OCI-M2 (cell line): ENCODE measurements around the gene LUC7L3.
"Not testable (repeated sequence)": the region's sequence is repeated elsewhere in the genome, so short reads cannot be mapped to it uniquely, and the experiment has no call there.

Source experiments
- DNase-seq: peaks from one replicate; lab custom pipeline; 2025; ENCODE audit not compliant: unreplicated experiment; lab: John Stamatoyannopoulos, UW

LUC7L3 gene

GRCh38 chr17:50719144-50719923 is at the start of gene LUC7L3:
LUC7L3 (plus strand) TSS chr17:50719603; CDS start chr17:50719733, 130 bp downstream.
- peak; percentile 41 for DNase-seq

DNA sequence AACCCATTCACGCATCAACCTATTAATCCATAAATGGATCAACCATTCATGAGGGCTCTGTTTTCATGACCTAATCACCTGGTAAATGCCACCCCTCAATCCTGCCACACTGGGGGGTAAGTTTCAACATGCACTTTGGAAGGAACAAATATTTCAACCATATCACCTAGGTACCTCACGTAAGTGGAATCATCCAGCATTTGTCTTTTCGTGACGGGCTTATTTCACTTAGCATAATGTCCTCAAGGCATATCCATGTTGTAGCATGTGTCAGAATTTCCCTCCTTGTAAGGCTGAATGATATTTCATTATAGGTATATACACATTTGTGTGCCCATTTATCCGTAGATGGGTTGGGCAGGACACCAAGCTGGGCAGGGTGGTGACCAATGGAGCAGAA is 47.3 kb upstream of the LUC7L3 start:
- no peak for DNase-seq

DNA sequence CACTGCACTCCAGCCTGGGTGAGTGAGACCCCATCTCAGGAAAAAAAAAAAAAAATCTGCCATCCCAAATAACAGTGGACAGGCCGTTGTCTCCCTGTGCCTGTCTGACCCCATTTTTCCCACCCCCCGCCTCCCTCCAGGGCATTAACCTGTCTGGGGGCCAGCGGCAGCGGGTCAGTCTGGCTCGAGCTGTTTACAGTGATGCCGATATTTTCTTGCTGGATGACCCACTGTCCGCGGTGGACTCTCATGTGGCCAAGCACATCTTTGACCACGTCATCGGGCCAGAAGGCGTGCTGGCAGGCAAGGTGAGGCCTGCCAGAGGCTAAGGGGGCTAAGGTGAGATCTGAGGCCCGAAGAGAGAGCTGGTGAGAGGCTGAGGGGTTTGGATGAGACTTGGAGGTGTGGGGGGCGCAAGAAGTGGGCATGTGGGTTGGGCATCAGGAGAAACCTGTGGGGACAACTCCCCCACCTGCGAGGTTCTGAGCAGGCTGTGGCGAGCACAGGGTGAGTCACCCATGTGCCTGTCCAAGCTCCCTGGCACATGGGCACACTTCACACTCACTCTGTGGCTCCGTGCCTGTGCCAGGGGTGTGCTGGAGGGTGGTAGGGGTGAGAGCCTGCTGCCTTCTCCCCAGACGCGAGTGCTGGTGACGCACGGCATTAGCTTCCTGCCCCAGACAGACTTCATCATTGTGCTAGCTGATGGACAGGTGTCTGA is 46.4 kb upstream of the LUC7L3 start:
- no peak for DNase-seq

GRCh38 chr17:50675190-50675589 is 44.2 kb upstream of the LUC7L3 start:
- no peak for DNase-seq

- DNase-seq: no peak
These were observed 43.8 kb upstream of the LUC7L3 start for GRCh38 chr17:50675627-50676026.

DNA sequence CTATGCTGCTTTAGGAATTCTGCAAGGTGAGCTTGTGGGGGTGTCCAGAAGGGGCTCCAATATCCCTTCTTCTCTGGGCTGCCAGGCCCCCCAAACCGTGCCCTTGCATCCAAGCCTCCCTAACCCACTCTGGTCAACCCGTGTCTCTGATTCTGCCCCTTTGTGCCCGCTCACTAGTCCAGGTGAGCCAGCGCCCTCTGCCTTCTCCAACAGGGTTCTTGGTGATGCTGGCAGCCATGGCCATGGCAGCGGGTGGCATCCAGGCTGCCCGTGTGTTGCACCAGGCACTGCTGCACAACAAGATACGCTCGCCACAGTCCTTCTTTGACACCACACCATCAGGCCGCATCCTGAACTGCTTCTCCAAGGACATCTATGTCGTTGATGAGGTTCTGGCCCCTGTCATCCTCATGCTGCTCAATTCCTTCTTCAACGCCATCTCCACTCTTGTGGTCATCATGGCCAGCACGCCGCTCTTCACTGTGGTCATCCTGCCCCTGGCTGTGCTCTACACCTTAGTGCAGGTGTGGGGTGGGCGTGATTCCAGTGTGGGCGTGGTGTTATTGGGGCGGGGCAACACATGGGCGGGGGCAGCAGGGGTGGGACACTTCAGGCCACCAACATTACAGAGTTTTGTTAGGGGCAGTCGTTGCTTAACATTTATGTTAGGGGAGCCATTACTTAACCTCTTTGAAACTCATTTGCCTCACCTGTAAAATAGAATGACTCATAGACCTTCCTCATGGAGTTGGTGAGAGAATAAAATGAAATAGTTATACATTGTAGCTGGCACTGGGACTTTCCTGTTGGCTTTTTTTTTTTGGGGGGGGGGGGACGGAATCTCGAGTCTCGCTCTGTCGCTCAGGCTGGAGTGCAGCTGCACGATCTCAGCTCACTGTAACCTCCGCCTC is 43.1 kb upstream of the LUC7L3 start:
- no peak for DNase-seq

GRCh38 chr17:50677851-50678375 is 41.5 kb upstream of the LUC7L3 start:
- no peak for DNase-seq

- DNase-seq: no peak
These were observed 40.3 kb upstream of the LUC7L3 start for GRCh38 chr17:50679008-50679544.

DNA sequence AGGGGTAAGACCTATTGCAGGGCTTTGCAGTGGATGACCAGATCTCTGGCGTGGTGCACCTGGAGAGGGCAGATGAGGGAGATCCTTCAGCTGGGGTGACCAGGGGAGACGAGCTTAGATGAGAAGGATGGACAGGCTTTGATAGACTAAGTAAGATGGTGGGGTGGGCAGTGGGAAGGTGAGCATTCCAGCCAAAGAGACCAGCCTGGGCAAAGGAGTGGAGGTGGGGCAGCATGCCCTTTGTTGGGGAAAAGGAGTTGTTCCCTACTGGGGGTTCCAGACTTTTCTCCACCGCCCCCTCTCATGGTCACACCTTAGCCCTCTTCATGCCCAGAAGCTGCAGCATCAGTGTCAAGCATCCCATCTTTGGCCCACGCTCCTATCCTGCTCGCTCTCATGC is 39.3 kb upstream of the LUC7L3 start:
- DNase-seq: no peak

DNA sequence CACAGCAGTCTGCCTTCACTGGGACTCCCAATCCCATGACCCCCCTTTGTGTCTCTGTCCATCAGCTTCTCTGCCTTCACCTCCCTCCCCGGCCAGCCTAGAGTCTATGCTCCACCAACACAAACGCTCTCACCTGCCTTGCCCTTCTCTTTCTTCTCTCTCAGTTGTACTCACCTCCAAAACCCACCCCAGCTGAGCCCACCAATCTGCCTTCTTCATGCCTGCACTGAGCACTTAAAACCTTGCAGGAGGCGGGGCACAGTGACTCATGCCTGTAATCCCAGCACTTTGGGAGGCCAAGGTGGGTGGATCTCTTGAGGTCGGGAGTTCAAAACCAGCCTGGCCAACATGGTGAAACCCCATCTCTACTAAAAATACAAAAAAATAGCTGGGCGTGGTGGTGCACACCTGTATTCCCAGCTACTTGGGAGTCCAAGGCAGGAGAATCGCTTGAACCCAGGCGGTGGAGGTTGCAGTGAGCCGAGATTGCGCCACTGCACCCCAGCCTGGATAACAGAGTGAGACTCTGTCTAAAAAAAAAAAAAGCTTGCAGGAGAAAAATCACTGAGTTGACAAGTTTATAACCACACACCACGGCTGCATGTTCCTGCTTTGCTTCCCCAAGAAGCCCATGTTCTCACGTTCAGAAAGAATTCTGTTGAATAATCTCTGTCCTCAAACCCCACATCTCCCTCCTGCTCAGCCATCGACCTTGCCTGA is 38.7 kb upstream of the LUC7L3 start:
- DNase-seq: not testable (repeated sequence)

DNA sequence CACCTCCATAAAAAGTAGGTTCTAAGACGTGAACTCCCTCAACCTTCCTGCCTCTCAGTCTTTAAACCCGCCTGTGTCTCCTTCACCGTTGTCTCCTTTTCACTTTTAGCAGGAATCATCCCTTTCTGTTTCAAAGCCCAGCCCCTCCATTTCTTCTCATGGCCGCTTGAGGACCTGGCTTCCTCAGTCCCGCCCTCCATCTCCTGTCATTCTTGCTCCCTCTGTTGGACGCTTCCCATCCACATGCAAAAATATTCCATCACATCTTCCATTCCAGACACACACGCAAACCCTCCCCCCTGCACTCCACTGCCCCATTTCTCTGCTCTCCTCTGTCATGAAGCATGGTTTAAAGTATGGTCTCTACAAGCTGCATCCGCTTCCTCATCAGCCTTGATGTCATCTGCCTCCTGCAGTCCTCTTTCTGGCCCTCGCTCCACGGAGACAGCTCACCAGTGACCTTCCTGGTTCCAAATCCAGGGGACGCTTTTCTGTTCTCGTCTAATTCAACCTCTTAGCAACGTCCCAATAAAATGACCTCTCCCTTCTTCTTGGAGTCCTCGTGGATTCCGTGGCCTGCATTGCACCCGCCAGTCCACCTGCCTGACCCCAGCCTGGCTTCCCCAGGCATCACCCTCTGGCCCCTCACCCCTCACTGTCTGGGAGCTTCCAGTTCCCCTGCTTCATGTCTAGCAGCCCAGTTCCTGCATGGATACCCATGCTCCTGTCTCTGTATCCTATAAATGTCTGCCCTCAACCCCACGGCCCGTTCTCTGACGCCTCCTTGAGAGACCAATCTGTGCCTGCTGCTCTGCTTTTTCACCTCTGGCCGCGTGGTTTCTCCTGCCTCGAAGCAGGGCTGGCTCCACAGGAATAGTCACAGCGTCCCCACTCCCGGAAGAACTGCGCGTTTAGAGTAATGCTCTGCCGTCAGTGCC is 37.9 kb upstream of the LUC7L3 start:
- DNase-seq: no peak

DNA sequence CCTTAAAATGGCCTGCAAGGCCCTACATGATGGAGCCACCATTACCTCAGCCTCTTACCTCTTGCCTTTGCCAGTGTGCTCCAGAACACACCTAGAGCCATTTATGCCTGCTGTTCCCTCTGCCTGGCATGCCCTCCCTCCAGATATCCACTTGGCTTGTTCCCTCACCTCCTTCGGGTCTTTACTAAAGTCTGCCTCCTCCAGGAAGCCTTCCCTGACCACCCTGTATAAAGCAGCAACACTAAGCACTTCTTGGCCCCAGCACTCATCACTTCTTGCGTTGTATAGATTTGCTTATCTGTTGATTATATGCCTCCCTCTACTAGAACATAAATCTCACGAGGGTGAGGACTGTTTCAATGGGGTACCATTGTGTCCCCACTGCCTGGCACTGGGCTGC is 37.0 kb upstream of the LUC7L3 start:
- no peak for DNase-seq

- no peak for DNase-seq
These were observed 36.5 kb upstream of the LUC7L3 start for GRCh38 chr17:50682938-50683337.

DNA sequence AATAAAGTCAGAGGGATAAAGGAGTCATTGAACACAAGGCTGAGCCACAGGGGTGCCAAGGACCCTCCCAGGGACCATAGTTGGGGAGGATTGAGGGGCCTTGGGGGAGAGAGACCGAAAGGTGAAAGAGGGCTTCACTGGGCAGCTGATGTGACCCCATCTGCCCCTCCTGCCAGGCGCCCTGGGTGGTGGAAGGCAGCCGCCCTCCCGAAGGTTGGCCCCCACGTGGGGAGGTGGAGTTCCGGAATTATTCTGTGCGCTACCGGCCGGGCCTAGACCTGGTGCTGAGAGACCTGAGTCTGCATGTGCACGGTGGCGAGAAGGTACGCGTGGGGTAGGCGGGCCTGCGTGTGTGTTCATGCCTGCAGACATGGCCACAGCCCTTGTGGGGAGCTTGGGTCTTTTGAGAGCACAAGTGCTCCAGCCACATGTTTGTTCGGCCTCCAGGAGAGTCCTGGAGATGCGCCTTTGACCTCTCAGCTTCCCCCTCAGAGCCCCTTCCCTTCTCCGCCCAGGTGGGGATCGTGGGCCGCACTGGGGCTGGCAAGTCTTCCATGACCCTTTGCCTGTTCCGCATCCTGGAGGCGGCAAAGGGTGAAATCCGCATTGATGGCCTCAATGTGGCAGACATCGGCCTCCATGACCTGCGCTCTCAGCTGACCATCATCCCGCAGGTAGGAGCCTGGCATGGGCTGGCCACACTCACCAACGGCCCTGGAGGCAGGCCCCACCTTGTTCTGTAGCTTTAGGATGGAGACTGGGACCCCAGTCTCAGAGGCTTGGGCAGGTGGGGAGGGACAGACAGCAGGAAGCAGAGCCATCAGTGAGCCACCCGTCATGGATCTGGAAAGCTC is 35.7 kb upstream of the LUC7L3 start:
- no peak for DNase-seq

GRCh38 chr17:50684288-50684611 is 35.2 kb upstream of the LUC7L3 start:
- no peak for DNase-seq

- no peak for DNase-seq
These were observed 34.6 kb upstream of the LUC7L3 start for GRCh38 chr17:50684612-50685333.

GRCh38 chr17:50685334-50685665 is 34.1 kb upstream of the LUC7L3 start:
- no peak for DNase-seq
